ENCODE data around the gene LMNTD2.

DNA sequence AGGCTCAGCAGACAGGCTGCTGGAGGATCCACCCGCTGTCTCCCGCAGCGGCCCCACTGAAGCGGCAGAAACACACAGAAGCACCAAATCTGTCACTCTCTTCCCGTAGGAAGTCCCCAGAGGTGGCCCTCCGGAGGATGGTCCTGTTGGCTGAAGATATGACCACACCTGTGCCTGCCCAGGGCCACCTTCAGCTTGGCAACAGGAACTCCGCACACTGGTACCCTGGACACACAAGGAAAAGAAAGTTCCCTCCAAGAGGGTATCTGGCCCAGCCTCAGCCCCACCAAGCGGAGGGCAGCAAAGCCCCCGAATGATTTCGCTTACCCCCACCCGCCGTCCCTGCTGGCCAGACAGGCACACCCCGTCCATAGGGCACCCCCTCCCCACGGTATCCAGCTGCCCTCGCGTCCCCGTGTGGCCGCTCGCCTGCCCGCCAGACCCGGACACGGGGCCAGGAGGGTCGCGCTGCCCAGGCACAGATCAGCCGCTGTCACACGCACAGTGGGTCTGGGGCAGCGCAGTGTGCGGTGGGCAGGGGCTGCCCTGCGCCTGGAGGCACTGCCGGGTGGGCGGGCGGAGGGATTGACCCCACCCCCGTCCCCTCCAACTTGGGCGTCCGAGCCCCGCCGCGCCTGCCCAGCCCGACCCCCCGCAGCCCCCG lies 7.2 kb upstream of the LMNTD2 start:
- TF ChIP-seq, protein P1, sequence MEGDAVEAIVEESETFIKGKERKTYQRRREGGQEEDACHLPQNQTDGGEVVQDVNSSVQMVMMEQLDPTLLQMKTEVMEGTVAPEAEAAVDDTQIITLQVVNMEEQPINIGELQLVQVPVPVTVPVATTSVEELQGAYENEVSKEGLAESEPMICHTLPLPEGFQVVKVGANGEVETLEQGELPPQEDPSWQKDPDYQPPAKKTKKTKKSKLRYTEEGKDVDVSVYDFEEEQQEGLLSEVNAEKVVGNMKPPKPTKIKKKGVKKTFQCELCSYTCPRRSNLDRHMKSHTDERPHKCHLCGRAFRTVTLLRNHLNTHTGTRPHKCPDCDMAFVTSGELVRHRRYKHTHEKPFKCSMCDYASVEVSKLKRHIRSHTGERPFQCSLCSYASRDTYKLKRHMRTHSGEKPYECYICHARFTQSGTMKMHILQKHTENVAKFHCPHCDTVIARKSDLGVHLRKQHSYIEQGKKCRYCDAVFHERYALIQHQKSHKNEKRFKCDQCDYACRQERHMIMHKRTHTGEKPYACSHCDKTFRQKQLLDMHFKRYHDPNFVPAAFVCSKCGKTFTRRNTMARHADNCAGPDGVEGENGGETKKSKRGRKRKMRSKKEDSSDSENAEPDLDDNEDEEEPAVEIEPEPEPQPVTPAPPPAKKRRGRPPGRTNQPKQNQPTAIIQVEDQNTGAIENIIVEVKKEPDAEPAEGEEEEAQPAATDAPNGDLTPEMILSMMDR (IDR thresholded peaks at IDR 0.05; ENCODE audit: poor library complexity, severe bottlenecking): no peak
- TF ChIP-seq EZH2 (IDR thresholded peaks at IDR 0.05; ENCODE audit: borderline replicate concordance, insufficient read depth, low read length, poor library complexity, severe bottlenecking): no peak
- TF ChIP-seq, protein P2, sequence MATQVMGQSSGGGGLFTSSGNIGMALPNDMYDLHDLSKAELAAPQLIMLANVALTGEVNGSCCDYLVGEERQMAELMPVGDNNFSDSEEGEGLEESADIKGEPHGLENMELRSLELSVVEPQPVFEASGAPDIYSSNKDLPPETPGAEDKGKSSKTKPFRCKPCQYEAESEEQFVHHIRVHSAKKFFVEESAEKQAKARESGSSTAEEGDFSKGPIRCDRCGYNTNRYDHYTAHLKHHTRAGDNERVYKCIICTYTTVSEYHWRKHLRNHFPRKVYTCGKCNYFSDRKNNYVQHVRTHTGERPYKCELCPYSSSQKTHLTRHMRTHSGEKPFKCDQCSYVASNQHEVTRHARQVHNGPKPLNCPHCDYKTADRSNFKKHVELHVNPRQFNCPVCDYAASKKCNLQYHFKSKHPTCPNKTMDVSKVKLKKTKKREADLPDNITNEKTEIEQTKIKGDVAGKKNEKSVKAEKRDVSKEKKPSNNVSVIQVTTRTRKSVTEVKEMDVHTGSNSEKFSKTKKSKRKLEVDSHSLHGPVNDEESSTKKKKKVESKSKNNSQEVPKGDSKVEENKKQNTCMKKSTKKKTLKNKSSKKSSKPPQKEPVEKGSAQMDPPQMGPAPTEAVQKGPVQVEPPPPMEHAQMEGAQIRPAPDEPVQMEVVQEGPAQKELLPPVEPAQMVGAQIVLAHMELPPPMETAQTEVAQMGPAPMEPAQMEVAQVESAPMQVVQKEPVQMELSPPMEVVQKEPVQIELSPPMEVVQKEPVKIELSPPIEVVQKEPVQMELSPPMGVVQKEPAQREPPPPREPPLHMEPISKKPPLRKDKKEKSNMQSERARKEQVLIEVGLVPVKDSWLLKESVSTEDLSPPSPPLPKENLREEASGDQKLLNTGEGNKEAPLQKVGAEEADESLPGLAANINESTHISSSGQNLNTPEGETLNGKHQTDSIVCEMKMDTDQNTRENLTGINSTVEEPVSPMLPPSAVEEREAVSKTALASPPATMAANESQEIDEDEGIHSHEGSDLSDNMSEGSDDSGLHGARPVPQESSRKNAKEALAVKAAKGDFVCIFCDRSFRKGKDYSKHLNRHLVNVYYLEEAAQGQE (IDR thresholded peaks at IDR 0.05; ENCODE audit: borderline replicate concordance): no peak
- no peak for TF ChIP-seq RAD21 (conservative IDR thresholded peaks at IDR 0.05)
- TF ChIP-seq POLR2AphosphoS5 (IDR thresholded peaks at IDR 0.05): no peak
- no peak for TF ChIP-seq TAF1 (IDR thresholded peaks at IDR 0.05; ENCODE audit: low read depth)
- no peak for TF ChIP-seq EP300 (conservative IDR thresholded peaks at IDR 0.05; ENCODE audit: poor library complexity, severe bottlenecking)
